Measurements from ENCODE around the gene ATP8B1. TPM values are rescaled to one million over a fixed set of nuclear protein-coding genes. Genes with fewer than 3 reads are reported as not detected.

Gene ATP8B1
- total and polyA plus RNA-seq, 2 of the 4 experiments (the other 2 are of a cell fraction), result 64.3 to 136 TPM

GRCh38 chr18:57630002-57630753 lies 172.9 kb downstream of the ATP8B1 start:
- in situ Hi-C loops (cut with MboI; ENCODE audit: low sequenced_read_pairs), result loop anchor here (25.0 kb wide), 2 partner anchors 482 to 857 kb away; no protein-coding TSS in a partner anchor
- TF ChIP-seq MXI1 (IDR thresholded peaks at IDR 0.05; ENCODE audit: borderline replicate concordance, low read depth, low read length), result peak; percentile 84
- TF ChIP-seq RAD21 (IDR thresholded peaks at IDR 0.05; ENCODE audit: low read length), result peak; percentile 75
- TF ChIP-seq CEBPB (IDR thresholded peaks at IDR 0.05; ENCODE audit: low read depth, low read length), result no peak
- peak; percentile 36 for TF ChIP-seq SMC3 (IDR thresholded peaks at IDR 0.05; ENCODE audit: low read depth, low read length)
- no peak for TF ChIP-seq RCOR1 (IDR thresholded peaks at IDR 0.05; ENCODE audit: insufficient replicate concordance, low read length)
- TF ChIP-seq NFE2L2 (IDR thresholded peaks at IDR 0.05; ENCODE audit: low read depth, low read length), result no peak
- TF ChIP-seq ELK1 (IDR thresholded peaks at IDR 0.05; ENCODE audit: borderline replicate concordance, low read depth, low read length), result no peak
- TF ChIP-seq MAZ (IDR thresholded peaks at IDR 0.05; ENCODE audit: borderline replicate concordance, low read depth, low read length), result peak; percentile 56; the same call in 1 of the 2 replicates
- TF ChIP-seq FOS (IDR thresholded peaks at IDR 0.05; ENCODE audit: low read depth, low read length), result 0 out of 2 replicates have a peak, but pooled peaks have one; percentile 19
- TF ChIP-seq MAFK (IDR thresholded peaks at IDR 0.05; ENCODE audit: low read depth, low read length), result no peak
- peak; percentile 82 for TF ChIP-seq CTCF (conservative IDR thresholded peaks at IDR 0.05; ENCODE audit: low read depth, low read length)
- no peak for TF ChIP-seq RFX5 (IDR thresholded peaks at IDR 0.05; ENCODE audit: low read depth, low read length)
- peak; percentile 79 for TF ChIP-seq POLR2A (IDR thresholded peaks at IDR 0.05; ENCODE audit: low read depth, low read length)
- TF ChIP-seq BHLHE40 (IDR thresholded peaks at IDR 0.05; ENCODE audit: low read depth, low read length), result no peak
- TF ChIP-seq CHD1 (IDR thresholded peaks at IDR 0.05; ENCODE audit: low read depth, low read length), result no peak

More at GRCh38 chr18:57630002-57630753, 172.9 kb downstream of the ATP8B1 start:
- H3K9me3 ChIP-seq (ENCODE audit: control insufficient read depth, insufficient read depth, low read length), result no peaks in the 10 kb centered on the region
- H2BK15ac ChIP-seq (ENCODE audit: low read depth, low read length), result peak overlapping the region; percentile 82; the same call in 1 of the 3 replicates
- H2AFZ ChIP-seq (replicated peaks; ENCODE audit: low read length, poor library complexity), result peak overlapping the region; percentile 99
- peak overlapping the region; percentile 98 for H3K14ac ChIP-seq (replicated peaks; ENCODE audit: low read depth, low read length)
- peak overlapping the region; percentile 73; the same call in 1 of the 2 replicates for H2AK5ac ChIP-seq (ENCODE audit: low read depth, low read length)
- H3K9ac ChIP-seq (ENCODE audit: low read depth, low read length), result peak overlapping the region; percentile 86
- ChIA-PET POLR2A (ENCODE audit: unreplicated experiment) (no interaction called here), CTCF (interaction anchor here (0.9 to 1.0 kb wide), 2 partner anchors 9 to 158 kb away, joined by 3 read pairs; no protein-coding TSS in a partner anchor)
- no TSS peak for BruUV-seq (replicated peaks)
- 9% methylated on average over 10 of the region's 52 CpGs; no CpG with 5 or more reads in 1 of the 2 experiments for WGBS, 2 experiments (ENCODE audit: extremely low coverage in 2 of 2, insufficient read length in 1 of 2)
- peak overlapping the region; percentile 91 for H3K56ac ChIP-seq (ENCODE audit: extremely low read depth, insufficient read depth, low read length)
- peaks cover 10% of the 10 kb centered on the region; the same call in 1 of the 2 replicates for H3K9me1 ChIP-seq (ENCODE audit: insufficient read depth, low read length)
- no peaks in the 10 kb centered on the region for H3K27me3 ChIP-seq (ENCODE audit: control insufficient read depth, insufficient read depth, low read length)
- H2AK9ac ChIP-seq (replicated peaks; ENCODE audit: low read depth, low read length, poor library complexity), result peak overlapping the region; percentile 84
- dilution Hi-C loops (cut with HindIII; ENCODE audit: low sequenced_read_pairs, unreplicated experiment), result no loop called here
- ATAC-seq (ENCODE audit: low read depth), result peak; percentile 98
- peak overlapping the region; percentile 74 for H2BK20ac ChIP-seq (ENCODE audit: low read depth, low read length)
- H3K27ac ChIP-seq (ENCODE audit: insufficient read depth, low read length), result peak overlapping the region; percentile 90
- H3K4me2 ChIP-seq (ENCODE audit: low read depth, low read length), result peak overlapping the region; percentile 93
- H3K4me1 ChIP-seq (ENCODE audit: control insufficient read depth, insufficient read depth, low read length), result peaks cover 3% of the 10 kb centered on the region
- H3K18ac ChIP-seq (ENCODE audit: low read depth, low read length), result peak overlapping the region; percentile 74
- intact Hi-C loops (cut with micrococcal nuclease), result loop anchor here (1.0 to 10.0 kb wide), 5 partner anchors 173 to 492 kb away; partner anchors contain the start of gene ATP8B1
- H4K5ac ChIP-seq (ENCODE audit: low read depth, low read length), result peak overlapping the region; percentile 98
- no peaks in the 10 kb centered on the region for H3K36me3 ChIP-seq (ENCODE audit: control insufficient read depth, insufficient read depth, low read length)
- peak overlapping the region; percentile 94 for H3K4ac ChIP-seq (ENCODE audit: low read depth, low read length)
- peak overlapping the region; percentile 83 for H3K23ac ChIP-seq (ENCODE audit: low read depth, low read length)
- peak overlapping the region; percentile 96 to 98 for H4K8ac ChIP-seq (ENCODE audit: low read depth in 2 of 2, low read length in 2 of 2)
- peak overlapping the region; percentile 81 for H2BK5ac ChIP-seq (ENCODE audit: low read depth, low read length, poor library complexity, severe bottlenecking)
- peak; percentile 93 for DNase-seq
- no peaks in the 10 kb centered on the region for H4K20me1 ChIP-seq (ENCODE audit: insufficient read depth, low read length)
- peak overlapping the region; percentile 62 for H3K4me3 ChIP-seq (ENCODE audit: insufficient read depth, low read depth, low read length)
- peak overlapping the region; percentile 96 for H4K91ac ChIP-seq (ENCODE audit: insufficient read depth, low read depth, low read length)
- peak overlapping the region; percentile 84 for H2BK120ac ChIP-seq (ENCODE audit: low read depth, low read length)
- peaks cover 8 to 22% of the 10 kb centered on the region in 2 experiments; a peak in 3 of 4 replicates for H3K79me1 ChIP-seq (ENCODE audit: low read depth in 1 of 2, low read length in 2 of 2)
